Endothelial cell of umbilical vein (primary cell): ENCODE measurements around the gene ROCK2. TPM values are rescaled to one million over a fixed set of nuclear protein-coding genes. Genes with fewer than 3 reads are reported as not detected.

Experiments
- BruUV-seq: library from RNA; stranded (reverse); fragments of 400-500 nt; replicated peaks from 2 replicates; lab custom pipeline; 2021; lab: Mats Ljungman, UMichigan
- CTCF ChIA-PET: fragments of 300-600, 350-600 bp; sonication (Branson Sonifier 250); formaldehyde crosslinking; loops from one replicate; lab custom pipeline; 2021; ENCODE audit warnings: antibody characterized with exemption, inconsistent platforms; lab: Charles Lee
- POLR2A ChIA-PET: fragments of 300-600, 350-600 bp; sonication (Branson Sonifier 250); formaldehyde crosslinking; loops from one replicate; lab custom pipeline; 2021; ENCODE audit warnings: antibody characterized with exemption, inconsistent platforms; lab: Charles Lee
- DNase-seq: peaks from one replicate; pipeline ENCODE4 v3.0.0-alpha.2; 2011; ENCODE audit warnings: low read depth, low spot score
- FAIRE-seq: peaks from 2 replicates; lab custom pipeline; 2011; peaks lifted over from hg19 to GRCh38; lab: Jason Lieb, UNC
- H2AFZ ChIP-seq: 2 replicates; pipeline ENCODE4 v1.6.0; 2012; ENCODE audit warnings: low read depth, low read length, control low read depth, inconsistent platforms
- H3K27ac ChIP-seq: 2 replicates; pipeline ENCODE4 v1.5.1; 2011; ENCODE audit warnings: low read depth, mild to moderate bottlenecking, control low read depth, low read length, moderate library complexity; ENCODE audit not compliant: insufficient read depth
- H3K27me3 ChIP-seq, 2 experiments: 2 replicates each; pipeline versions ENCODE4 v1.6.0 to v1.6.1; 2011; ENCODE audit warnings: low read length in 2 of 2, mixed read lengths in 1 of 2; ENCODE audit not compliant: control insufficient read depth in 2 of 2, insufficient read depth in 2 of 2
- H3K36me3 ChIP-seq, 2 experiments: 2 replicates in 1 of 2; 3 replicates in 1 of 2; pipeline ENCODE4 v1.5.1; 2011; ENCODE audit warnings: low read length in 2 of 2, mild to moderate bottlenecking in 1 of 2, moderate library complexity in 1 of 2; ENCODE audit not compliant: control insufficient read depth in 2 of 2, insufficient read depth in 2 of 2; ENCODE audit errors: extremely low read depth in 1 of 2
- H3K4me1 ChIP-seq: 3 replicates; pipeline ENCODE4 v1.5.1; 2011; ENCODE audit warnings: mild to moderate bottlenecking, low read length; ENCODE audit not compliant: control insufficient read depth, insufficient read depth; ENCODE audit errors: extremely low read depth
- H3K4me2 ChIP-seq: 2 replicates; pipeline ENCODE4 v1.6.1; 2011; ENCODE audit warnings: low read length, control low read depth, mixed read lengths; ENCODE audit not compliant: insufficient read depth
- H3K4me3 ChIP-seq, 3 experiments: fragments of 200-600 bp in 1 of 3; sonication (generic), shearing (Covaris generic) in 1 of 3; replicated peaks in 1 of 3; 2 replicates each; pipeline ENCODE4 v1.5.1; 2011 to 2016; ENCODE audit warnings: control low read depth in 3 of 3, low read length in 3 of 3, mild to moderate bottlenecking in 2 of 3, inconsistent platforms in 1 of 3, low read depth in 1 of 3, moderate library complexity in 1 of 3; ENCODE audit not compliant: insufficient read depth in 1 of 3
- H3K79me2 ChIP-seq: 2 replicates; pipeline ENCODE4 v1.6.0; 2012; ENCODE audit warnings: low read length, inconsistent platforms; ENCODE audit not compliant: control insufficient read depth, insufficient read depth
- H3K9ac ChIP-seq: replicated peaks from 2 replicates; pipeline ENCODE3; 2011; ENCODE audit warnings: low read length, control low read depth; ENCODE audit not compliant: insufficient read depth; ENCODE audit errors: extremely low read depth
- H3K9me1 ChIP-seq: replicated peaks from 3 replicates; pipeline ENCODE4 v1.6.0; 2011; ENCODE audit warnings: mild to moderate bottlenecking, low read length; ENCODE audit not compliant: control insufficient read depth, insufficient read depth; ENCODE audit errors: extremely low read depth
- H3K9me3 ChIP-seq: replicated peaks from 2 replicates; pipeline ENCODE4 v1.5.1; 2012; ENCODE audit warnings: low read length, inconsistent platforms; ENCODE audit not compliant: control insufficient read depth, insufficient read depth
- H4K20me1 ChIP-seq: replicated peaks from 2 replicates; pipeline ENCODE3; 2011; ENCODE audit warnings: mild to moderate bottlenecking, low read length; ENCODE audit not compliant: control insufficient read depth, insufficient read depth; ENCODE audit errors: extremely low read depth
- FOS ChIP-seq: IDR thresholded peaks from 2 replicates; pipeline ENCODE4 v1.6.1; 2011; ENCODE audit warnings: mild to moderate bottlenecking, low read length, moderate library complexity, borderline replicate concordance; ENCODE audit not compliant: insufficient read depth
- GATA2 ChIP-seq: IDR thresholded peaks from 2 replicates; pipeline ENCODE4 v1.7.0; 2011; ENCODE audit warnings: low read depth, mild to moderate bottlenecking, moderate library complexity, mixed read lengths, low read length; ENCODE audit not compliant: insufficient read length, insufficient read depth
- JUN ChIP-seq: IDR thresholded peaks from 2 replicates; pipeline ENCODE4 v1.6.1; 2011; ENCODE audit warnings: borderline replicate concordance, low read depth; ENCODE audit not compliant: insufficient read length, insufficient read depth
- MAX ChIP-seq: IDR thresholded peaks from 2 replicates; pipeline ENCODE4 v1.6.1; 2011; ENCODE audit not compliant: insufficient read depth, insufficient read length
- MYC ChIP-seq: IDR thresholded peaks from one replicate; pipeline ENCODE4 v1.6.1; 2011; ENCODE audit warnings: mild to moderate bottlenecking, low read depth, low read length
- POLR2A ChIP-seq: IDR thresholded peaks from 2 replicates; pipeline ENCODE4 v1.6.1; 2012; ENCODE audit warnings: low read depth, mild to moderate bottlenecking, control low read depth, low read length
- POLR2AphosphoS5 ChIP-seq: IDR thresholded peaks from 2 replicates; pipeline ENCODE4 v1.6.1; 2012; ENCODE audit warnings: low read depth, mild to moderate bottlenecking, control low read depth, low read length, moderate library complexity; ENCODE audit not compliant: insufficient read depth
- dilution Hi-C: fragments of 300-500 bp; cut with MboI; formaldehyde crosslinking; loops from one replicate; pipeline ENCODE4 v1.15.0; 2019; ENCODE audit warnings: low sequenced_read_pairs; ENCODE audit not compliant: extremely low pct_ligation_motif_present
- intact Hi-C: fragments of 100-400 bp; cut with micrococcal nuclease; formaldehyde crosslinking; loops from one replicate; pipeline ENCODE4 v1.10.0; 2022
- polyA plus RNA-seq, 4 experiments: library from polyadenylated mRNA; depleted of rRNA in 3 of 4; stranded (reverse) in 3 of 4; unstranded in 1 of 4; fragments of >200 nt; gene quantifications; 2 replicates each; pipeline versions ENCODE4 v1.2.1 to v1.2.3, GENCODE V29; 2011 to 2012; ENCODE audit warnings: missing spikeins in 1 of 4
- total RNA-seq: library from RNA; stranded (reverse); gene quantifications from 2 replicates; pipeline ENCODE4 v1.2.3, GENCODE V29; 2021
- TF ChIP-seq, protein P1 (sequence below), 2 donors: IDR thresholded peaks; 1 replicate in 1 of 2; 2 replicates in 1 of 2; pipeline ENCODE4 v1.5.1; 2011; ENCODE audit warnings: low read length in 2 of 2, mild to moderate bottlenecking in 2 of 2, moderate library complexity in 2 of 2, control low read depth in 1 of 2, inconsistent platforms in 1 of 2, low read depth in 1 of 2; ENCODE audit not compliant: insufficient read depth in 1 of 2; ENCODE audit errors: extremely low read depth in 1 of 2

ROCK2 gene
- total and polyA plus RNA-seq, 2 donors (not counting 3 experiments of a cell fraction or from before 2014, with no cell fraction given): 5.2 to 56.5 TPM

GRCh38 chr2:11391942-11392266 is 47.5 kb upstream of the ROCK2 start:
- no peaks in the 10 kb centered on the region for H4K20me1 ChIP-seq
- no peak overlapping the region for H3K4me3 ChIP-seq
- no peaks in the 10 kb centered on the region for H3K36me3 ChIP-seq
- dilution Hi-C loops: no loop called here
- no peaks in the 10 kb centered on the region for H3K27me3 ChIP-seq
- peaks cover 10% of the 10 kb centered on the region for H3K4me1 ChIP-seq
- ChIA-PET POLR2A (no interaction called here), CTCF (interaction anchor here (0.8 to 1.2 kb wide), 3 partner anchors 20 to 157 kb away, joined by 3 to 4 read pairs (median 3); partner anchors contain the start of gene ROCK2)
- H3K27ac ChIP-seq: peak overlapping the region; percentile 40
- TF ChIP-seq GATA2: no peak
- TF ChIP-seq, protein P1, sequence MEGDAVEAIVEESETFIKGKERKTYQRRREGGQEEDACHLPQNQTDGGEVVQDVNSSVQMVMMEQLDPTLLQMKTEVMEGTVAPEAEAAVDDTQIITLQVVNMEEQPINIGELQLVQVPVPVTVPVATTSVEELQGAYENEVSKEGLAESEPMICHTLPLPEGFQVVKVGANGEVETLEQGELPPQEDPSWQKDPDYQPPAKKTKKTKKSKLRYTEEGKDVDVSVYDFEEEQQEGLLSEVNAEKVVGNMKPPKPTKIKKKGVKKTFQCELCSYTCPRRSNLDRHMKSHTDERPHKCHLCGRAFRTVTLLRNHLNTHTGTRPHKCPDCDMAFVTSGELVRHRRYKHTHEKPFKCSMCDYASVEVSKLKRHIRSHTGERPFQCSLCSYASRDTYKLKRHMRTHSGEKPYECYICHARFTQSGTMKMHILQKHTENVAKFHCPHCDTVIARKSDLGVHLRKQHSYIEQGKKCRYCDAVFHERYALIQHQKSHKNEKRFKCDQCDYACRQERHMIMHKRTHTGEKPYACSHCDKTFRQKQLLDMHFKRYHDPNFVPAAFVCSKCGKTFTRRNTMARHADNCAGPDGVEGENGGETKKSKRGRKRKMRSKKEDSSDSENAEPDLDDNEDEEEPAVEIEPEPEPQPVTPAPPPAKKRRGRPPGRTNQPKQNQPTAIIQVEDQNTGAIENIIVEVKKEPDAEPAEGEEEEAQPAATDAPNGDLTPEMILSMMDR (IDR thresholded peaks at IDR 0.05; ENCODE audit: extremely low read depth in 1 of 2, insufficient read depth in 1 of 2, low read depth in 1 of 2, low read length in 2 of 2): no peak
- TF ChIP-seq POLR2AphosphoS5: no peak
- TF ChIP-seq JUN: no peak
- no peak for TF ChIP-seq POLR2A
- TF ChIP-seq MYC: no peak
- no peak overlapping the region for H3K4me2 ChIP-seq
- no peaks in the 10 kb centered on the region for H3K9me1 ChIP-seq
- no peaks in the 10 kb centered on the region for H3K9me3 ChIP-seq
- peak; percentile 8 for FAIRE-seq
- intact Hi-C loops: no loop called here
- H2AFZ ChIP-seq: no peak overlapping the region
- H3K9ac ChIP-seq: no peak overlapping the region
- H3K79me2 ChIP-seq: no peaks in the 10 kb centered on the region
- no peak for DNase-seq
- no TSS peak for BruUV-seq

- Histone ChIP-seq H2AFZ (no peak overlapping the region), H3K4me2 (no peak overlapping the region), H3K4me3 (no peak overlapping the region), H3K36me3 (no peaks in the 10 kb centered on the region), H3K9me3 (no peaks in the 10 kb centered on the region), H3K9me1 (no peaks in the 10 kb centered on the region), H3K9ac (no peak overlapping the region), H3K4me1 (peaks cover 20% of the 10 kb centered on the region), H3K27ac (no peak overlapping the region), H4K20me1 (no peaks in the 10 kb centered on the region), H3K79me2 (no peaks in the 10 kb centered on the region), H3K27me3 (no peaks in the 10 kb centered on the region)
- POLR2A ChIA-PET: no interaction called here
- CTCF ChIA-PET: interaction anchor here (1.2 to 1.7 kb wide), 3 partner anchors 21 to 258 kb away, joined by 3 to 5 read pairs (median 4); a partner anchor contains a TSS
- dilution Hi-C loops: no loop called here
- intact Hi-C loops: no loop called here
- FAIRE-seq (no peak), DNase-seq (no peak)
- BruUV-seq: no TSS peak
- no peak for TF ChIP-seq POLR2A
- no peak for TF ChIP-seq JUN
- TF ChIP-seq GATA2: no peak
- no peak for TF ChIP-seq MAX
- no peak for TF ChIP-seq MYC
- no peak for TF ChIP-seq FOS
Observed at GRCh38 chr2:11390399-11390658, 45.9 kb upstream of the ROCK2 start.
